NCI-H1105 (cell line): ENCODE results near the gene DGKB.

Experiments
- DNase-seq: peaks from one replicate; lab custom pipeline; 2025; lab: John Stamatoyannopoulos, UW

DGKB gene

GRCh38 chr7:14688208-14688607 lies 214.3 kb downstream of the DGKB start:
- no peak for DNase-seq

- peak; percentile 49 for DNase-seq
Measured at GRCh38 chr7:14687777-14688176, 214.8 kb downstream of the DGKB start.

- no peak for DNase-seq
Measured at GRCh38 chr7:14687241-14687640, 215.3 kb downstream of the DGKB start.

- no peak for DNase-seq
Measured at GRCh38 chr7:14685167-14685566, 217.4 kb downstream of the DGKB start.

GRCh38 chr7:14682910-14683465 lies 219.6 kb downstream of the DGKB start:
- DNase-seq, result no peak

GRCh38 chr7:14676896-14677295 lies 225.7 kb downstream of the DGKB start:
- DNase-seq, result no peak

- DNase-seq, result no peak
Measured at GRCh38 chr7:14673202-14673601, 229.3 kb downstream of the DGKB start.

GRCh38 chr7:14666913-14667312 lies 235.6 kb downstream of the DGKB start:
- no peak for DNase-seq

- DNase-seq, result no peak
Measured at GRCh38 chr7:14666304-14666703, 236.2 kb downstream of the DGKB start.

GRCh38 chr7:14639801-14640200 lies 262.8 kb downstream of the DGKB start:
- DNase-seq, result peak; percentile 4

GRCh38 chr7:14639329-14639728 lies 263.2 kb downstream of the DGKB start:
- DNase-seq, result no peak

- no peak for DNase-seq
Measured at GRCh38 chr7:14637968-14638367, 264.6 kb downstream of the DGKB start.

GRCh38 chr7:14635955-14636354 lies 266.6 kb downstream of the DGKB start:
- DNase-seq, result peak; percentile 6

GRCh38 chr7:14630048-14630447 lies 272.5 kb downstream of the DGKB start:
- DNase-seq, result no peak

- no peak for DNase-seq
Measured at GRCh38 chr7:14628516-14628915, 274.0 kb downstream of the DGKB start.

- no peak for DNase-seq
Measured at GRCh38 chr7:14626076-14626475, 276.5 kb downstream of the DGKB start.

- no peak for DNase-seq
Measured at GRCh38 chr7:14622559-14622958, 280.0 kb downstream of the DGKB start.

GRCh38 chr7:14606101-14606500 lies 296.4 kb downstream of the DGKB start:
- no peak for DNase-seq

- DNase-seq, result no peak
Measured at GRCh38 chr7:14604606-14605005, 297.9 kb downstream of the DGKB start.

GRCh38 chr7:14602851-14603250 lies 299.7 kb downstream of the DGKB start:
- DNase-seq, result no peak

- DNase-seq, result no peak
Measured at GRCh38 chr7:14600766-14601367, 301.7 kb downstream of the DGKB start.

GRCh38 chr7:14598978-14599377 lies 303.6 kb downstream of the DGKB start:
- DNase-seq, result no peak

GRCh38 chr7:14596421-14596820 lies 306.1 kb downstream of the DGKB start:
- DNase-seq, result no peak

GRCh38 chr7:14590206-14590605 lies 312.3 kb downstream of the DGKB start:
- DNase-seq, result no peak
